K562 (cell line): ENCODE measurements around the gene PIH1D1. TPM values are rescaled to one million over a fixed set of nuclear protein-coding genes. Genes with fewer than 3 reads are reported as not detected.

Experiments
- ATAC-seq: fragments of 200-7000 bp; cut with Tn5 transposase; 3 replicates; pipeline ENCODE4 v1.9.1; 2020; ENCODE audit warnings: moderate library complexity
- BruUV-seq: library from RNA; stranded (reverse); fragments of 400-500 nt; replicated peaks from 2 replicates; lab custom pipeline; 2021; lab: Mats Ljungman, UMichigan
- CTCF ChIA-PET: fragments of 300-600 bp; formaldehyde crosslinking; extraction: SDS; loops from one replicate; lab custom pipeline; 2021; ENCODE audit warnings: low intra/inter-chr PET ratio; lab: Yijun Ruan, JAX
- POLR2A ChIA-PET: fragments of 300-600, 350-650 bp; sonication (Branson Sonifier 250); formaldehyde crosslinking; extraction: SDS; loops from one replicate; lab custom pipeline; 2021; ENCODE audit warnings: antibody characterized with exemption, inconsistent platforms; lab: Yijun Ruan, JAX
- DNase-seq, 4 experiments: peaks; one replicate each; pipeline versions ENCODE4 v3.0.0 to v3.0.0-alpha.2; 2011 to 2018; ENCODE audit warnings: low spot score in 3 of 4, mixed read lengths in 3 of 4; ENCODE audit errors: extremely low read depth in 1 of 4
- FAIRE-seq: peaks from 2 replicates; lab custom pipeline; 2011; peaks lifted over from hg19 to GRCh38; lab: Jason Lieb, UNC
- H2AFZ ChIP-seq: 2 replicates; pipeline ENCODE4 v1.6.0; 2011; ENCODE audit warnings: low read depth, low read length, control low read depth, inconsistent platforms
- H3K27ac ChIP-seq: fragments of 200-600 bp; 3 replicates; pipeline ENCODE4 v1.8.0; 2011; ENCODE audit warnings: low read depth, mild to moderate bottlenecking, control low read depth, inconsistent platforms, low read length, moderate library complexity, mixed read lengths; ENCODE audit errors: extremely low read depth
- H3K27me3 ChIP-seq, 2 experiments: fragments of 300-600 bp in 1 of 2; 2 replicates in 1 of 2; 3 replicates in 1 of 2; pipeline versions ENCODE4 v1.6.0 to v1.8.0; 2011; ENCODE audit warnings: inconsistent platforms in 2 of 2, low read length in 2 of 2, mild to moderate bottlenecking in 1 of 2, mixed read lengths in 1 of 2, moderate library complexity in 1 of 2; ENCODE audit not compliant: control insufficient read depth in 2 of 2, insufficient read depth in 2 of 2
- H3K36me3 ChIP-seq: fragments of 300-600 bp; 3 replicates; pipeline ENCODE4 v1.8.0; 2011; ENCODE audit warnings: mild to moderate bottlenecking, low read length, inconsistent platforms; ENCODE audit not compliant: control insufficient read depth, insufficient read depth
- H3K4me1 ChIP-seq, 2 experiments: fragments of 200-600 bp in 1 of 2; replicated peaks in 1 of 2; 2 replicates in 1 of 2; 3 replicates in 1 of 2; pipeline versions ENCODE4 v1.5.1 to v1.8.0; 2011; ENCODE audit warnings: inconsistent platforms in 2 of 2, low read length in 2 of 2, mild to moderate bottlenecking in 1 of 2, mixed read lengths in 1 of 2, moderate library complexity in 1 of 2; ENCODE audit not compliant: control insufficient read depth in 2 of 2, insufficient read depth in 2 of 2
- H3K4me2 ChIP-seq: 2 replicates; pipeline ENCODE4 v1.6.1; 2011; ENCODE audit warnings: low read length, control low read depth, inconsistent platforms, mixed read lengths; ENCODE audit not compliant: insufficient read depth
- H3K4me3 ChIP-seq: fragments of 200-600 bp; sonication (generic), shearing (Covaris generic); 2 replicates; pipeline ENCODE4 v1.5.1; 2016; ENCODE audit warnings: control low read depth, inconsistent platforms
- H3K79me2 ChIP-seq: fragments of 200-600 bp; 3 replicates; pipeline ENCODE4 v1.8.0; 2011; ENCODE audit warnings: low read length, inconsistent platforms; ENCODE audit not compliant: control insufficient read depth, insufficient read depth
- H3K9ac ChIP-seq, 2 experiments: 2 replicates each; pipeline versions ENCODE4 v1.6.0 to v1.6.1; 2011; ENCODE audit warnings: low read depth in 2 of 2, low read length in 2 of 2, control low read depth in 1 of 2, inconsistent platforms in 1 of 2, mild to moderate bottlenecking in 1 of 2, mixed read lengths in 1 of 2; ENCODE audit not compliant: insufficient read depth in 1 of 2
- H3K9me1 ChIP-seq: one replicate; pipeline ENCODE4 v1.6.0; 2011; ENCODE audit warnings: inconsistent platforms, mild to moderate bottlenecking, low read length, moderate library complexity; ENCODE audit not compliant: control insufficient read depth, insufficient read depth
- H3K9me3 ChIP-seq: replicated peaks from 2 replicates; pipeline ENCODE4 v1.5.1; 2011; ENCODE audit warnings: low read depth, low read length, inconsistent platforms; ENCODE audit not compliant: control insufficient read depth, insufficient read depth
- H4K20me1 ChIP-seq: replicated peaks from 2 replicates; pipeline ENCODE4 v1.6.1; 2011; ENCODE audit warnings: low read length, inconsistent platforms, mixed read lengths; ENCODE audit not compliant: control insufficient read depth, insufficient read depth
- ATF4 ChIP-seq: fragments of 450-650 bp; formaldehyde crosslinking; IDR thresholded peaks from 2 replicates; pipeline ENCODE4 v1.4.0; 2022; ENCODE audit warnings: mild to moderate bottlenecking, moderate library complexity
- ATF7 ChIP-seq: fragments of 450-650 bp; IDR thresholded peaks from 2 replicates; pipeline ENCODE4 v1.7.1; 2014; ENCODE audit warnings: mild to moderate bottlenecking, moderate library complexity
- CREM ChIP-seq: IDR thresholded peaks from 2 replicates; pipeline ENCODE4 v1.6.1; 2014; ENCODE audit warnings: antibody characterized with exemption, low read depth
- CSDE1 ChIP-seq, 2 experiments: fragments of 450-650 bp; IDR thresholded peaks; 2 replicates each; pipeline ENCODE4 v1.6.1; 2016; ENCODE audit warnings: mild to moderate bottlenecking in 1 of 2
- FOXJ3 ChIP-seq: sonication (generic); formaldehyde crosslinking; IDR thresholded peaks from 2 replicates; pipeline ENCODE4 v1.4.0; 2020; ENCODE audit warnings: mild to moderate bottlenecking, missing genetic modification reagents
- KLF1 ChIP-seq: fragments of 450-650 bp; IDR thresholded peaks from 2 replicates; pipeline ENCODE4 v1.6.1; 2016; ENCODE audit warnings: missing genetic modification characterization, missing compliant biosample characterization
- MYNN ChIP-seq, 2 experiments: sonication (generic); formaldehyde crosslinking in 1 of 2; IDR thresholded peaks; 2 replicates each; pipeline versions ENCODE4 v1.5.0 to v1.6.1; 2016 to 2020; ENCODE audit warnings: antibody characterized with exemption in 1 of 2, missing genetic modification reagents in 1 of 2
- NRF1 ChIP-seq, 2 experiments: fragments of 450-650 bp; IDR thresholded peaks in 1 of 2; conservative IDR thresholded peaks in 1 of 2; 2 replicates each; pipeline ENCODE4 v1.6.1; 2014; ENCODE audit warnings: mild to moderate bottlenecking in 2 of 2
- POLR2G ChIP-seq: fragments of 200-400 bp; formaldehyde crosslinking; IDR thresholded peaks from 2 replicates; pipeline ENCODE4 v1.6.1; 2017; ENCODE audit warnings: low read depth, mild to moderate bottlenecking, antibody characterized with exemption, low read length, moderate library complexity
- SFPQ ChIP-seq: fragments of 200-400 bp; formaldehyde crosslinking; IDR thresholded peaks from 2 replicates; pipeline ENCODE4 v1.6.1; 2017; ENCODE audit warnings: mild to moderate bottlenecking, low read depth, low read length, moderate library complexity
- SIN3A ChIP-seq, 2 experiments: fragments of 150-350 bp in 1 of 2; IDR thresholded peaks; 2 replicates each; pipeline ENCODE4 v1.6.1; 2011 to 2016; ENCODE audit warnings: borderline replicate concordance in 2 of 2, low read depth in 2 of 2, low read length in 2 of 2, mild to moderate bottlenecking in 2 of 2, moderate library complexity in 2 of 2; ENCODE audit not compliant: control insufficient read depth in 1 of 2
- TEAD1 ChIP-seq, 2 experiments: fragments of 450-650 bp in 1 of 2; sonication (generic) in 1 of 2; formaldehyde crosslinking; IDR thresholded peaks; 2 replicates each; pipeline versions ENCODE4 v1.4.0 to v1.8.0; 2020 to 2022; ENCODE audit warnings: mild to moderate bottlenecking in 2 of 2, missing genetic modification reagents in 1 of 2
- TSC22D4 ChIP-seq: fragments of 450-650 bp; IDR thresholded peaks from 2 replicates; pipeline ENCODE4 v1.6.1; 2016; ENCODE audit warnings: missing genetic modification characterization, missing biosample characterization, control low read depth
- WGBS: fragments of 100-300 bp; shearing (Covaris generic); methylation state at CpG from one replicate; pipeline ENCODE4 v1.1.6; 2016; ENCODE audit warnings: low coverage, mixed read lengths; ENCODE audit not compliant: insufficient coverage; ENCODE audit errors: missing lambda C conversion rate; 5-methylcytosine and 5-hydroxymethylcytosine counted together
- in situ Hi-C: fragments of 300-500 bp; cut with MboI; formaldehyde crosslinking; loops from 4 replicates; pipeline ENCODE4 v1.15.0; 2018; ENCODE audit warnings: inconsistent platforms, mixed read lengths
- intact Hi-C: fragments of 100-400 bp; cut with micrococcal nuclease; formaldehyde crosslinking; loops from 2 replicates; pipeline ENCODE4 v1.14.2; 2022
- polyA plus RNA-seq, 8 experiments: library from polyadenylated mRNA; depleted of rRNA in 4 of 8; stranded (reverse) in 5 of 8; unstranded in 3 of 8; fragments of >200 nt; fragmentation: Nextera tagmentation in 2 of 8; fragmentation: Illumina TruSeq in 1 of 8; extraction: Ambion mirVana in 2 of 8; extraction: Trizol in 1 of 8; gene quantifications; 2 replicates each; pipeline versions ENCODE4 v1.2.1 to v1.2.3, GENCODE V29; 2011 to 2014; ENCODE audit warnings: inconsistent platforms in 1 of 8, missing spikeins in 1 of 8
- total RNA-seq, 7 experiments: library from RNA; depleted of rRNA in 6 of 7; stranded (reverse); fragments of >200 nt in 6 of 7; fragmentation: Illumina TruSeq in 2 of 7; extraction: Trizol in 2 of 7; gene quantifications; 2 replicates each; pipeline versions ENCODE4 v1.2.1 to v1.2.3, GENCODE V29; 2011 to 2021; ENCODE audit warnings: low replicate concordance in 1 of 7
- TF ChIP-seq, protein P1 (sequence below), 2 experiments: fragments of 150-350 bp in 1 of 2; IDR thresholded peaks; 2 replicates each; pipeline ENCODE4 v1.6.1; 2012 to 2016; ENCODE audit warnings: low read depth in 2 of 2, low read length in 2 of 2, mild to moderate bottlenecking in 1 of 2, moderate library complexity in 1 of 2

Gene PIH1D1
- total and polyA plus RNA-seq, 9 of the 15 experiments (the other 6 are each of a cell fraction or from before 2014, with no cell fraction given) = 26.5 to 224 (median 137) TPM

DNA sequence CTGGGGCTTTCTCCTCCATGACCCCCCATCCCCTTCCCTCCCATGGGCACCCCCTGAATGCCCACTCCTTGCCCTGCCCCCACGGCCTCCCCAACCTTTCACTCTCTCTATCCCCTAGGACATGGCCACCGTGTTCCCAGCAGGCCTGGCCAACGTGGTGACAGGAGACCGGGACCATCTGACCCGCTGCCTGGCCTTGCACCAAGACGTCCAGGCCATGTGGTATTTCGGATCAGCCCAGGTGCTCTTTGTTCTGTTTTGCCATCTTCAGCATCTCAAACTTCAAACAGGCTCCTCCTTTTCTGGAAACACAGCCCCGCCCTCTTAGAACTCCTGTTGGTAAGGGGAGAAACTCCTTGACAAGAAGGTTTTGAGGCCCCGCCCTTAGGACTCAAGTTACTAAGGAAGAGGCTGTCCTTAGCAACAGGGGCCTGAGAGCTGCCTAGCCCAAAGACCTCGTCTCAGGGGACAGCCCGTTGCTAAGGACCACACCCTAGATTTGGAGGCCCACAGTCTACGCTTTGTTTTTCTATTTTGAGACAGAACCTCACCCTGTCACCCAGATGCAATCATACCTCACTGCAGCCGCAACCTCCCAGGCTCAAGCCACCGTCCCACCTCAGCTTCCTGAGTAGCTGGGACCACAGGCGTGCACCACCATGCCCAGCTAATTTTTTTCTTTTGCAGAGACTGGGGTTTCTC, 17.3 kb upstream of the PIH1D1 start:
- Histone ChIP-seq H3K4me2 (peak overlapping the region; percentile 21; the same call in 1 of the 2 replicates), H4K20me1 (peaks cover 5% of the 10 kb centered on the region; the same call in 1 of the 2 replicates), H3K27ac (no peak overlapping the region), H2AFZ (no peak overlapping the region), H3K4me3 (no peak overlapping the region), H3K79me2 (no peaks in the 10 kb centered on the region), H3K9me1 (no peaks in the 10 kb centered on the region), H3K4me1 (peaks cover 11 to 38% of the 10 kb centered on the region in 2 experiments), H3K36me3 (peaks cover 41% of the 10 kb centered on the region; the same call in 2 of the 3 replicates), H3K27me3 (no peaks in the 10 kb centered on the region), H3K9ac (peak overlapping the region in 1 of 2 experiments; percentile 58; a peak in 1 of 4 replicates), H3K9me3 (no peaks in the 10 kb centered on the region)
- DNase-seq (peak; percentile 77 to 95 (median 82)), ATAC-seq (peak; percentile 94), FAIRE-seq (peak; percentile 96)
- ChIA-PET CTCF (no interaction called here), POLR2A (interaction anchor here (0.6 to 1.2 kb wide), 3 partner anchors 15 to 27 kb away, joined by 3 to 4 read pairs (median 3); partner anchors contain the start of gene ALDH16A1)
- in situ Hi-C loops = no loop called here
- no TSS peak for BruUV-seq
- intact Hi-C loops = no loop called here
- WGBS = 29% methylated on average over 14 of the region's 15 CpGs
- TF ChIP-seq NRF1 (conservative IDR thresholded peaks at IDR 0.05 in 1 of 2, IDR thresholded peaks at IDR 0.05 in 1 of 2) = peak; percentile 24; a peak in 1 of 4 replicates
- TF ChIP-seq CREM = 0 out of 2 replicates have a peak, but pooled peaks have one; percentile 16
- no peak for TF ChIP-seq ATF4 (CRISPR knock-in tag)
- peak; percentile 79 for TF ChIP-seq KLF1 (tag)
- TF ChIP-seq SIN3A (IDR thresholded peaks at IDR 0.05; ENCODE audit: borderline replicate concordance in 2 of 2, control insufficient read depth in 1 of 2, low read depth in 2 of 2, low read length in 2 of 2) = no peak
- TF ChIP-seq MYNN (IDR thresholded peaks at IDR 0.05) = peak; percentile 43; the same call in 1 of the 2 replicates
- no peak for TF ChIP-seq MYNN (CRISPR knock-in tag; IDR thresholded peaks at IDR 0.05)
- TF ChIP-seq ATF7 = peak; percentile 21; the same call in 1 of the 2 replicates
- TF ChIP-seq TSC22D4 (tag) = no peak
- TF ChIP-seq POLR2G = no peak
- TF ChIP-seq FOXJ3 (CRISPR knock-in tag) = 0 out of 2 replicates have a peak, but pooled peaks have one; percentile 26
- 0 out of 4 replicates have a peak, but pooled peaks of 1 of the 2 experiments have one; percentile 10 for TF ChIP-seq TEAD1 (CRISPR knock-in tag; IDR thresholded peaks at IDR 0.05)
- TF ChIP-seq SFPQ = no peak
- TF ChIP-seq, protein P1, sequence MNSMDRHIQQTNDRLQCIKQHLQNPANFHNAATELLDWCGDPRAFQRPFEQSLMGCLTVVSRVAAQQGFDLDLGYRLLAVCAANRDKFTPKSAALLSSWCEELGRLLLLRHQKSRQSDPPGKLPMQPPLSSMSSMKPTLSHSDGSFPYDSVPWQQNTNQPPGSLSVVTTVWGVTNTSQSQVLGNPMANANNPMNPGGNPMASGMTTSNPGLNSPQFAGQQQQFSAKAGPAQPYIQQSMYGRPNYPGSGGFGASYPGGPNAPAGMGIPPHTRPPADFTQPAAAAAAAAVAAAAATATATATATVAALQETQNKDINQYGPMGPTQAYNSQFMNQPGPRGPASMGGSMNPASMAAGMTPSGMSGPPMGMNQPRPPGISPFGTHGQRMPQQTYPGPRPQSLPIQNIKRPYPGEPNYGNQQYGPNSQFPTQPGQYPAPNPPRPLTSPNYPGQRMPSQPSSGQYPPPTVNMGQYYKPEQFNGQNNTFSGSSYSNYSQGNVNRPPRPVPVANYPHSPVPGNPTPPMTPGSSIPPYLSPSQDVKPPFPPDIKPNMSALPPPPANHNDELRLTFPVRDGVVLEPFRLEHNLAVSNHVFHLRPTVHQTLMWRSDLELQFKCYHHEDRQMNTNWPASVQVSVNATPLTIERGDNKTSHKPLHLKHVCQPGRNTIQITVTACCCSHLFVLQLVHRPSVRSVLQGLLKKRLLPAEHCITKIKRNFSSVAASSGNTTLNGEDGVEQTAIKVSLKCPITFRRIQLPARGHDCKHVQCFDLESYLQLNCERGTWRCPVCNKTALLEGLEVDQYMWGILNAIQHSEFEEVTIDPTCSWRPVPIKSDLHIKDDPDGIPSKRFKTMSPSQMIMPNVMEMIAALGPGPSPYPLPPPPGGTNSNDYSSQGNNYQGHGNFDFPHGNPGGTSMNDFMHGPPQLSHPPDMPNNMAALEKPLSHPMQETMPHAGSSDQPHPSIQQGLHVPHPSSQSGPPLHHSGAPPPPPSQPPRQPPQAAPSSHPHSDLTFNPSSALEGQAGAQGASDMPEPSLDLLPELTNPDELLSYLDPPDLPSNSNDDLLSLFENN (IDR thresholded peaks at IDR 0.05; ENCODE audit: low read depth in 2 of 2, low read length in 2 of 2) = no peak
- peak in 1 of 2 experiments; percentile 48; a peak in 1 of 4 replicates for TF ChIP-seq CSDE1 (IDR thresholded peaks at IDR 0.05)
